ENCODE measurements around the gene ARHGAP30. TPM values are rescaled to one million over a fixed set of nuclear protein-coding genes. Genes with fewer than 3 reads are reported as not detected.
A peak's percentile ranks its signal among the peaks of the same experiment; 100 is the strongest.

The ARHGAP30 gene
- total RNA-seq, 1 experiment from 2014 or later: 1.7 TPM

DNA sequence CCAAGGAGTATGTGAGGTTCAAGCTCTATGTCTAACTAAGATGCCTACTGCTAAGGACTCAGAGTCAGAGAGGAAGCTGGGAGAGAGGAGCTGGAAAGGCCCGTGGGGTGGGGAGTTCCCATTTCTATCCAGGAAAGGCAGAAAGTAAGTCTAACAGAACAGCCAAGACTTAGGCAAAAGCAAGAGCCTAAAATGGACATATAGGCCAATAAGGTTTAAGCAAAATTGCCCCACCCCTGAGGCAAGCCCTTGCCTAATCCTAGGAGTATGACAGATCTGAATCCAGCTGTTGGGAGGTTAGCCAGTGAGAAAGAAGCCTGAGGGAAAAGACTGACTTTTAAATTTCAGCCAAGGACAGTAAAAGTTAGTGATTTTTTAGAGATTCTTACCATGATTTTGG is 26.8 kb upstream of the ARHGAP30 start:
- intact Hi-C loops (cut with micrococcal nuclease; ENCODE audit: unreplicated experiment): loop anchor here (2.0 to 5.0 kb wide), 3 partner anchors 14 to 104 kb away; no protein-coding TSS in a partner anchor
- peaks cover 53% of the 10 kb centered on the region for H3K4me1 Mint-ChIP-seq (ENCODE audit: low read depth, unreplicated experiment)
- H3K4me3 Mint-ChIP-seq (ENCODE audit: low read depth, unreplicated experiment): no peak overlapping the region
- H3K36me3 Mint-ChIP-seq (ENCODE audit: insufficient read depth, unreplicated experiment): peaks cover 28% of the 10 kb centered on the region
- peak overlapping the region; percentile 99 for H3K27ac Mint-ChIP-seq (ENCODE audit: unreplicated experiment)
- H3K9me3 Mint-ChIP-seq (ENCODE audit: low read depth, unreplicated experiment): no peaks in the 10 kb centered on the region
- H3K27me3 Mint-ChIP-seq (ENCODE audit: unreplicated experiment): no peaks in the 10 kb centered on the region
- TF ChIP-seq, protein P1, sequence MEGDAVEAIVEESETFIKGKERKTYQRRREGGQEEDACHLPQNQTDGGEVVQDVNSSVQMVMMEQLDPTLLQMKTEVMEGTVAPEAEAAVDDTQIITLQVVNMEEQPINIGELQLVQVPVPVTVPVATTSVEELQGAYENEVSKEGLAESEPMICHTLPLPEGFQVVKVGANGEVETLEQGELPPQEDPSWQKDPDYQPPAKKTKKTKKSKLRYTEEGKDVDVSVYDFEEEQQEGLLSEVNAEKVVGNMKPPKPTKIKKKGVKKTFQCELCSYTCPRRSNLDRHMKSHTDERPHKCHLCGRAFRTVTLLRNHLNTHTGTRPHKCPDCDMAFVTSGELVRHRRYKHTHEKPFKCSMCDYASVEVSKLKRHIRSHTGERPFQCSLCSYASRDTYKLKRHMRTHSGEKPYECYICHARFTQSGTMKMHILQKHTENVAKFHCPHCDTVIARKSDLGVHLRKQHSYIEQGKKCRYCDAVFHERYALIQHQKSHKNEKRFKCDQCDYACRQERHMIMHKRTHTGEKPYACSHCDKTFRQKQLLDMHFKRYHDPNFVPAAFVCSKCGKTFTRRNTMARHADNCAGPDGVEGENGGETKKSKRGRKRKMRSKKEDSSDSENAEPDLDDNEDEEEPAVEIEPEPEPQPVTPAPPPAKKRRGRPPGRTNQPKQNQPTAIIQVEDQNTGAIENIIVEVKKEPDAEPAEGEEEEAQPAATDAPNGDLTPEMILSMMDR (IDR thresholded peaks at IDR 0.05; ENCODE audit: unreplicated experiment): no peak
- no TSS peak for BruUV-seq (replicated peaks)
- DNase-seq: no peak
- CTCF ChIA-PET: interaction anchor here (1.8 to 4.0 kb wide), 4 partner anchors 24 to 83 kb away, joined by 9 to 56 read pairs (median 14); partner anchors contain the start of gene USF1

DNA sequence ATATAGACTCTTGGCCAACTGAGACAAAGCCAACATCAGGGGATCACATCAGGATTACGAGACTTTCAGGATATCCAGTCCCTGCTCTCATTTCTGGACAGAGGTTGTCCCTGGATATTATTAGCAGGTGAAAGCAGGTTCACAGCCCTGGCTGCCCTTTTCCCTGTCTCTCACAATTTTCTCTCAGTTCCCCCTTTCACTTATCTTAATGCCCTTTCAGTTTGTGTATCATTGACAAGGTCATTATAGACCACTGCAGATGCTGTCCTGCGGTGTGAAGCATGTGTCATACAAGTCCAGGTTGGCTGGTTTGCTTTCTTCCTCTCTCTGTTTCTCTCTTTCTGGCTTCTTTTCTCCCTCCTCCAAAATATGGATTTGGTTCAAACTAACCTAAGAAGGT is 26.3 kb upstream of the ARHGAP30 start:
- TF ChIP-seq, protein P1 (IDR thresholded peaks at IDR 0.05; ENCODE audit: unreplicated experiment): no peak
- H3K4me1 Mint-ChIP-seq (ENCODE audit: low read depth, unreplicated experiment): peaks cover 55% of the 10 kb centered on the region
- no TSS peak for BruUV-seq (replicated peaks)
- intact Hi-C loops (cut with micrococcal nuclease; ENCODE audit: unreplicated experiment): loop anchor here (2.0 to 5.0 kb wide), 3 partner anchors 13 to 103 kb away; no protein-coding TSS in a partner anchor
- H3K4me3 Mint-ChIP-seq (ENCODE audit: low read depth, unreplicated experiment): no peak overlapping the region
- H3K9me3 Mint-ChIP-seq (ENCODE audit: low read depth, unreplicated experiment): no peaks in the 10 kb centered on the region
- CTCF ChIA-PET: interaction anchor here (2.7 to 4.0 kb wide), 2 partner anchors 24 to 50 kb away, joined by 17 to 56 read pairs; partner anchors contain the start of gene USF1
- no peak overlapping the region for H3K27ac Mint-ChIP-seq (ENCODE audit: unreplicated experiment)
- no peak for DNase-seq
- H3K36me3 Mint-ChIP-seq (ENCODE audit: insufficient read depth, unreplicated experiment): peaks cover 24% of the 10 kb centered on the region
- no peaks in the 10 kb centered on the region for H3K27me3 Mint-ChIP-seq (ENCODE audit: unreplicated experiment)

DNA sequence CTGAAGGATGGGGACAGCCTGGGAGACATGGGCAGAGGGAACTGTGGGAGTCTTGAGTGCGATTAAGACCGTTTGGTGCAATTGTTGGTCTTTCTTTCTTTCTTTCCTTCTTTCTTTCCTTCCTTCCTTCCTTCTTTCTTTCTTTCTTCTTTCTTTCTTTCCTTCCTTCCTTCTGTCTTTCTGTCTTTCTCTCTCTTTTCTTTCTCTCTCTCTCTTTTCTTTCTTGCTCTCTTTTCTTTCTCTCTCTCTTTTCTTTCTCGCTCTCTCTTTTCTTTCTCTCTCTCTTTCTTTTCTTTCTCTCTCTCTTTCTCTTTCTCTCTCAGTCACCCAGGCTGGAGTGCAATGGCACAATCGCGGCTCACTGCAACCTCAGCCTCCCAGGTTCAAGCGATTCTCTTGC is 25.5 kb upstream of the ARHGAP30 start:
- intact Hi-C loops (cut with micrococcal nuclease; ENCODE audit: unreplicated experiment): loop anchor here (5.0 kb wide), 1 partner anchor 33 kb away; no protein-coding TSS in a partner anchor
- no peak overlapping the region for H3K4me3 Mint-ChIP-seq (ENCODE audit: low read depth, unreplicated experiment)
- BruUV-seq (replicated peaks): no TSS peak
- peak overlapping the region; percentile 1 for H3K27ac Mint-ChIP-seq (ENCODE audit: unreplicated experiment)
- TF ChIP-seq, protein P1 (IDR thresholded peaks at IDR 0.05; ENCODE audit: unreplicated experiment): no peak
- DNase-seq: no peak
- CTCF ChIA-PET: interaction anchor here (2.7 kb wide), 1 partner anchor 49 kb away, joined by 17 read pairs; the partner anchor contains the start of gene USF1
- peaks cover 24% of the 10 kb centered on the region for H3K36me3 Mint-ChIP-seq (ENCODE audit: insufficient read depth, unreplicated experiment)
- no peaks in the 10 kb centered on the region for H3K9me3 Mint-ChIP-seq (ENCODE audit: low read depth, unreplicated experiment)
- H3K4me1 Mint-ChIP-seq (ENCODE audit: low read depth, unreplicated experiment): peaks cover 63% of the 10 kb centered on the region
- no peaks in the 10 kb centered on the region for H3K27me3 Mint-ChIP-seq (ENCODE audit: unreplicated experiment)

DNA sequence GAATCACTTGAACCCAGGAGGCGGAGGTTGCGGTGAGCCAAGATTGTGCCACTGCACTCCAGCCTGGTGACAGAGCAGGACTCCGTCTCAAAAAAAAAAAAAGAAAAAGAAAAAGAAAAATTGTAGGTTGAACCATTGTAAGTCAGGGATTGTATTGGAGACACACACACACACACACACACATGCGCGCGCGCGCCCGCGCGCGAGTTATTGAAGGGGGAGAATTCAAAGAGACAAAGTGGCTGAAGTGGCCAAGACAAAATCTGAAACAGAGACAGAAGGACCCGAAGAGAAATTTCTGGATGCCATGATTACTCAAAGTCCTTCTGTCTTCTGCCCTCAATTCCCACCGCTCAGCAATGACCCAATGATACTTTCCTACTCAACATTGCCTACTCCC is 24.8 kb upstream of the ARHGAP30 start:
- H3K4me3 Mint-ChIP-seq (ENCODE audit: low read depth, unreplicated experiment): no peak overlapping the region
- BruUV-seq (replicated peaks): no TSS peak
- CTCF ChIA-PET: no interaction called here
- H3K27me3 Mint-ChIP-seq (ENCODE audit: unreplicated experiment): no peaks in the 10 kb centered on the region
- TF ChIP-seq, protein P1 (IDR thresholded peaks at IDR 0.05; ENCODE audit: unreplicated experiment): no peak
- intact Hi-C loops (cut with micrococcal nuclease; ENCODE audit: unreplicated experiment): no loop called here
- peaks cover 24% of the 10 kb centered on the region for H3K36me3 Mint-ChIP-seq (ENCODE audit: insufficient read depth, unreplicated experiment)
- H3K4me1 Mint-ChIP-seq (ENCODE audit: low read depth, unreplicated experiment): peaks cover 70% of the 10 kb centered on the region
- no peaks in the 10 kb centered on the region for H3K9me3 Mint-ChIP-seq (ENCODE audit: low read depth, unreplicated experiment)
- no peak overlapping the region for H3K27ac Mint-ChIP-seq (ENCODE audit: unreplicated experiment)
- no peak for DNase-seq

Data from Calu3 (cell line).